ENCODE measurements around the gene RNF144B.
"Not testable (repeated sequence)": the region's sequence is repeated elsewhere in the genome, so short reads cannot be mapped to it uniquely, and the experiment has no call there.

The RNF144B gene

GRCh38 chr6:18387061-18387721 lies at the start of gene RNF144B:
Gene RNF144B, plus strand, starts transcription at chr6:18387350. Its CDS starts 12,185 bp downstream, at chr6:18399535.
- peak; percentile 75 for DNase-seq (ENCODE audit: low spot score)

GRCh38 chr6:18339599-18339998 lies 47.6 kb upstream of the RNF144B start:
- DNase-seq (ENCODE audit: low spot score), result no peak

GRCh38 chr6:18340781-18341551 lies 46.2 kb upstream of the RNF144B start:
- DNase-seq (ENCODE audit: low spot score), result no peak

GRCh38 chr6:18342223-18342622 lies 44.9 kb upstream of the RNF144B start:
- DNase-seq (ENCODE audit: low spot score), result no peak

- no peak for DNase-seq (ENCODE audit: low spot score)
Observed at GRCh38 chr6:18343741-18344140, 43.4 kb upstream of the RNF144B start.

- DNase-seq (ENCODE audit: low spot score), result no peak
Observed at GRCh38 chr6:18347021-18347577, 40.1 kb upstream of the RNF144B start.

GRCh38 chr6:18347866-18348265 lies 39.3 kb upstream of the RNF144B start:
- no peak for DNase-seq (ENCODE audit: low spot score)

GRCh38 chr6:18349386-18349785 lies 37.8 kb upstream of the RNF144B start:
- DNase-seq (ENCODE audit: low spot score), result no peak

GRCh38 chr6:18350271-18350670 lies 36.9 kb upstream of the RNF144B start:
- DNase-seq (ENCODE audit: low spot score), result no peak

GRCh38 chr6:18350712-18351111 lies 36.4 kb upstream of the RNF144B start:
- DNase-seq (ENCODE audit: low spot score), result no peak

GRCh38 chr6:18352001-18352400 lies 35.1 kb upstream of the RNF144B start:
- DNase-seq (ENCODE audit: low spot score), result no peak

GRCh38 chr6:18352842-18353241 lies 34.3 kb upstream of the RNF144B start:
- no peak for DNase-seq (ENCODE audit: low spot score)

- DNase-seq (ENCODE audit: low spot score), result no peak
Observed at GRCh38 chr6:18353251-18353650, 33.9 kb upstream of the RNF144B start.

GRCh38 chr6:18357546-18357945 lies 29.6 kb upstream of the RNF144B start:
- not testable (repeated sequence) for DNase-seq (ENCODE audit: low spot score)

- DNase-seq (ENCODE audit: low spot score), result no peak
Observed at GRCh38 chr6:18359237-18359885, 27.8 kb upstream of the RNF144B start.

- DNase-seq (ENCODE audit: low spot score), result no peak
Observed at GRCh38 chr6:18360188-18360587, 27.0 kb upstream of the RNF144B start.

GRCh38 chr6:18362058-18362561 lies 25.0 kb upstream of the RNF144B start:
- DNase-seq (ENCODE audit: low spot score), result peak; percentile 78

- DNase-seq (ENCODE audit: low spot score), result no peak
Observed at GRCh38 chr6:18363746-18364145, 23.4 kb upstream of the RNF144B start.

GRCh38 chr6:18364561-18364960 lies 22.6 kb upstream of the RNF144B start:
- not testable (repeated sequence) for DNase-seq (ENCODE audit: low spot score)

GRCh38 chr6:18367371-18367770 lies 19.8 kb upstream of the RNF144B start:
- no peak for DNase-seq (ENCODE audit: low spot score)

- no peak for DNase-seq (ENCODE audit: low spot score)
Observed at GRCh38 chr6:18368277-18369105, 18.7 kb upstream of the RNF144B start.

GRCh38 chr6:18371010-18371409 lies 16.1 kb upstream of the RNF144B start:
- DNase-seq (ENCODE audit: low spot score), result no peak
